NCI-H1694 treated with DMSO at 0.1 percent for 48 hours (cell line): ENCODE data around the gene UCK2.
"Not testable (repeated sequence)": the region's sequence is repeated elsewhere in the genome, so short reads cannot be mapped to it uniquely, and the experiment has no call there.

Experiments used
- DNase-seq: peaks from one replicate; lab custom pipeline; 2025; lab: John Stamatoyannopoulos, UW

The UCK2 gene

DNA sequence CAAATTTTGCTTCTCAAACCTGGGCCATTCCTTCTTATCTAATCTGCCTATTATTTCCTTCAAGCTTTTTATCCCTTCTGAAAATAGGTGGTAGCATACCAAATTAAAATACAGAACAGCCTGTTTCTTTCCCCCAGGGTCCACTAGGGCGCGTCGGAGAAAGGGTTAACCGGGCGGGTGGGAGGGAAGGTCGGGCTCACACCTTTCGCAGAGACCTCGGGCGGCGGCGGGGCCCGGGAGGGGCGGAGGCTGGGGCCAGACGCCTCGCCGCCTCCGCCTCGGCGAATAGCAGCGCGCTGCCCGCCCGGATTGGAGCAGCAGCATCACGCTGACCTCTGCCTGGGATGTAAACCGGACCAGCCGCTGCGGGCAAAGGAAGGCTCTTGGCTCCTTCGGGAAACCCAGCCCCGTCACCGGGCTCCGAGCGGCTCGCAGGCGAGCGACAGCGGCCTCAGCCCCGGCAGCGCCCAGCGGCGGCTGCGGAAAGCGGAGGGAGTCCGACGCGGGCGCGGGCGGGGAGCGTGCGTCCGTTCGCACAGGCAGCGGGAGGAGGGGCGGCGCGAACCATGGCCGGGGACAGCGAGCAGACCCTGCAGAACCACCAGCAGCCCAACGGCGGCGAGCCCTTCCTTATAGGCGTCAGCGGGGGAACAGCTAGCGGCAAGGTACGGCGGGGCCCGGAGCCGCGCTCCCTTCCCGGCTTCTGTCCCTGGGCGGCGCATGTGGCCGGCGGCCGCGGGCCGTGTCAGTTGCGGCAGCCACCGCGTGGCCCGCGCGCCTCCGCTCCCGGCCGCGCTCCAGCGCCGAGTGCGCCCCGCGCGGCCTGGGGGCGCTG is at the start of gene UCK2:
UCK2 (plus strand) TSS at position 347 of the 835 bp plus-strand sequence; CDS start at position 567, 220 bp downstream.
- DNase-seq = peak; percentile 57

DNA sequence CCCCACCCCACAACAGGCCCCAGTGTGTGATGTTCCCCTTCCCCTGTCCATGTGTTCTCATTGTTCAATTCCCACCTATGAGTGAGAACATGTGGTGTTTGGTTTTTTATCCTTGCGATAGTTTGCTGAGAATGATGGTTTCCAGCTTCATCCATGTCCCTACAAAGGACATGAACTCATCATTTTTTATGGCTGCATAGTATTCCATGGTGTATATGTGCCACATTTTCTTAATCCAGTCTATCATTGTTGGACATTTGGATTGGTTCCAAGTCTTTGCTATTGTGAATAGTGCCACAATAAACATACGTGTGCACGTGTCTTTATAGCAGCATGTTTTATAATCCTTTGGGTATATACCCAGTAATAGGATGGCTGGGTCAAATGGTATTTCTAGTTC is 49.2 kb upstream of the UCK2 start:
- not testable (repeated sequence) for DNase-seq

DNA sequence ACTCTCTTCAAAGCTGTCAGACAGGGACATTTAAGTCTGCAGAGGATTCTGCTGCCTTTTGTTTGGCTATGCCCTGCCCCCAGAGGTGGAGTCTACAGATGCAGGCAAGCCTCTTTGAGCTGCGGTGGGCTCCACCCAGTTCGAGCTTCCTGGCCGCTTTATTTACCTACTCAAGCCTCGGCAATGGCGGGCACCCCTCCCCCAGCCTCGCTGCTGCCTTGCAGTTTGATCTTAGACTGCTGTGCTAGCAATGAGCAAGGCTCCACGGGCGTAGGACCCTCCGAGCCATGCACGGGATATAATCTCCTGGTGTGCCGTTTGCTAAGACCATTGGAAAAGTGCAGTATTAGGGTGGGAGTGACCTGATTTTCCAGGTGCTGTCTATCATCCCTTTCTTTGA is 43.9 kb upstream of the UCK2 start:
- not testable (repeated sequence) for DNase-seq

DNA sequence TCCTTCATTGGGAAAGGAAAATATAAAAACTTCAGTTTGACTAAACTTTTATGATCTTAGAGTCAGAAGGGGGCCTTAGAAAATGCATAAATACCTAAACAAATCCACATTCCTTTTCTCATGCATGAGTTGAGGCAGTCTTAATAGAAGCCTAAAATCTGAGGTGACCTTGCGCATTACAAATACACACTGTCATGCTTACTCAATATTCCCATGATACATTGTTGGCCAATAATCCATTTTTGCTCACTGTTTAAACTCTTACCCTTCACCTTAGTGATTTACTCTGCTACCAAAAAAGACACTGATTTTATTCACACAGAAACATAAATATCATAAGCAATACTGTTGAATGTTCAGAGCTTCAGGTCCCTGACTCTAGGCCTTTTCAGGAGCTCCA is 39.7 kb upstream of the UCK2 start:
- no peak for DNase-seq

DNA sequence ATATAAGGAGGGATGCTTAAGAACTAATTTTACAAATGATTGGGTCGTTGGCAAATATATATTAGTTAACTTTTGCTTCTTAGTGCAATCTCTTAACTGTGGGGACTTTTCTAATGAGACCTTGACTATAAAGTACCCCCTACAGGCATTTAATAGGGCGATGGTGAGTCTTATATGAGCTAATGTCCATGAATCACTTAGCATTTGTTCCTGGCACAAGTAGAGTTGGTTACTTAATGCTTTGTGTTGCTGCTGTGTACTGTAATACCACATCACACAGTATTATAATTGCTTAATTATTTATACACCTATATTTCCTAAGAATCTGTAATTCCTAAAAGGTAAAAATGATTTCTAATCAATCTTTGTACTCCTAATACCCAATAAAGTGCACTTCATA is 33.5 kb upstream of the UCK2 start:
- DNase-seq = no peak

DNA sequence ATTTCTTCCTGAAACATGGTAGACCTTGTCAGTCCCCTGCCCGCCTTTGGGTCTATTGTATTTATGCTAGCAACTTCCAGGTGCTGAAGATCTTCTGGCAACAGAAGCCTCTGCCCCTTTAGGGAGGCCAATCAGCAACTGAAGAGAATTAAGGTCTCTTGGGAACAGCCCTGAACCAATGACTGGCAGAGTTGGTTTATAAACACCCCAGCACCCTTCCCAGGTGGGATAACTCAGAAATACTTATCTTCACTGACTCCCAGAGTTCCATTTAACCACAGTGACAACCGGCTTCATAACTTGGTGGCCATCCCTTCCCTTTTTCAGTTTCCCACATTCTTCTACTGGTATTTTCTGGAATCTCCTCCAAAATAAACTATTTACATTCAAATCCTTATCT is 31.5 kb upstream of the UCK2 start:
- no peak for DNase-seq

DNA sequence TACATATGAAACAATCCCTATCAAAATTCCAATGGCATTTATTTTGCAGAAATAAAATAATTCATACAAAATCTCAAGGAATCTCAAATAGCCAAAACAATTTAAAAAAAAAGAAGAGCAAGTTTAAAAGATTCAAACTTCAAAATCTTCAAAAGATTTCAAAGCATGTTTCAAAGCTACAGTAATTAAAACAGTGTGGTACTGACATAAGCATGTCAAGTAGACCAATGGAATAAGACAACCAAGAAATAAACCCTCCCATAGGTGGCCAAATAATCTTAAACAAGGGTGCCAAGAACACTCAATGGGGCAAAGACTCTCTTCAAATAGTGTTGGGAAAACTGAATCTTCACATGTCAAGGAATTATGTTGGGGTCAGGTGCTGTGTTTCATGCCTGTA is 28.0 kb upstream of the UCK2 start:
- DNase-seq = no peak

DNA sequence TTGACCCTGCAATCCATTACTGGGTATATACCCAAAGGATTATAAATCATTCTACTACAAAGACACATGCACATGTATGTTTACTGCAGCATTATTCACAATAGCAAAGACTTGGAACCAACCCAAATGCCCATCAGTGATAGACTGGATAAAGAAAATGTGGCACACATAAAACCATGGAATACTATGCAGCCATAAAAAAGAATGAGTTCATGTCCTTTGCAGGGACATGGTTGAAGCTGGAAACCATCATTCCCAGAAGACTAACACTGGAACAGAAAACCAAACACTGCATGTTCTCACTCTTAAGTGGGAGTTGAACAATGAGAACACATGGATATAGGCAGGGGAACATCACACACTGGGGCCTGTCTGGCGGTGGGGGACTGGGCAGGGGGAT is 22.9 kb upstream of the UCK2 start:
- DNase-seq = not testable (repeated sequence)

DNA sequence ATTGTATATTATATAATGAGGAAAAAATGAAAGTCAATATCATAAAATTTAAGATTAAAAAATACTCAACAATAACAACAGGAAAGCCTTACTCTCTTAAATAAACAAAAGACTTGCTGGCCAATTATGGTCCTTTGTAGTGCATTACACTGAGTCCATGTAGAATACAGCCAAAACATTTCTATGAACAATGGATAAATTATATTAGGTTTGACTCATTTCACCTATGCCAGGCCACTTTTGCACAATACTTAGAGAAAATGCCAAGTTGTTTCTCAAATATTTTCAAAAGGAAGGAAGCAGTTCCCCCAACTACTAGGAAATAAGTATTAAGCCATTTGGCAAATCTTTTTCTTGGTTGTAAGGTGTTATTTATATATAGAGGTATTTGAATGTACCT is 19.8 kb upstream of the UCK2 start:
- DNase-seq = no peak

DNA sequence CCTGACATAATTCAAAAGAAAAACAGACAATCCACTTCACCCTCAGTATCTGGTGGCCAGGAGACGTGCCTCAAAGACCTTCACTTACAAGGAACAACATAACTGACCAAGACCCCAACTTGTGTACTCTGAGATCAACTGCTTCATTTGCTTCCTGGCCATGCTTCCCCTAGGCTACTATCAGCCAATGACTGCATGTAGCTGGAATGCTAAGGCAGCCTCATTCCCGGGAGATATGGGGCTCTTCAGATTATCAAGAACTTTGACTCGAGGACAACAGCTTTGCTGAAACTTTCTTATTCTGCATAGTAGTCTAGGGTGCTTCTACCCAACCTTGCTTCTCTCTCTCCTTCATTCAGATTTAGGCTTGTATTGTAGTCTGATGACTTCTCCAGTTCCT is 11.7 kb upstream of the UCK2 start:
- DNase-seq = no peak

DNA sequence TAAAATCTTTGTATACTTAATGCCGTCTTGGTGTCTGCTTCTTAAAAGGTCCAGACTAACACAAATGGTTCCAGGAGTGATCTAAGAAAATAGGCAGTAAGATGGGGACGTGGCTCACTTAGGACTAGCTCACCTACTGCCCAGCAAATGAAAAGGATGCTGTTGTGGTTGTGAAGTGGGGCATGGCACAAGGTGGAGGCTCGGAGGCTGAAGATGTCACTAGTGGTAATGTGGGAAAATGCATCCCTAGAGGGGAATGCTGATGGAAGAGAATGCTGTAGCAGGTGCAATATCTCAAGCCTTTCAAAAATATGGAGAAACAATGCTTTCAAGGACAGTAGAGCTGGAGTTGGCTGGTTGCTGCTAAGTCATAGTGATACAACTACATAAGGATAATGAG is 11.3 kb upstream of the UCK2 start:
- DNase-seq = no peak

DNA sequence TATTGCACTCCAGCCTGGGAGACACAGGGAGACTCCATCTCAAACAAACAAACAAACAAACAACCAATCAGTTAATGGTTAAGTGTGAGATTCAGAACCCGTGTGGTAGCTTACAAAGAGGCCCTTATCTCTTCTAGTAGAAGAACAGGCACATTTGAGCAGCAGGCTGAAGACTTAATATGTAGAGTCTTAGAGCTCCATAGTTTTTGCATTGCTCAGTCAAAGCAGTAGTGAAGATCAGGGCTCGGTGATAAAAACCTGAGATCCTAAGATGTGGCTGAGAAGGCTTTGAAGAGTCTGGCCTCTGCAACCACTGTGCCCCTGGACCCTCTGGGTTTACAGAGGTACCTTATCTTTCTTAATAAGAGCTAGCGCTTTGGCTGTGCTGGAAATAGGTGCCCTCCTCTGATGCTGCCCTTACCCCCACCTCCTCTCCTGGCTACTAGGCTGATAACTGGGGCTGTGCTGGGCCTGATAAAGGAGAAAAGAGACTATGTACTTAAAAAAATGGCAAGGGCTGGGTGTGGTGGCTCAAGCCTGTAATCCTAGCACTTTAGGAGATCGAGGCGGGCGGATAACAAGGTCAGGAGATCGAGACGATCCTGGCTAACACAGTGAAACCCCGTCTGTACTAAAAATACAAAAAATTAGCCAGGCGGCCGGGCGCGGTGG is 10.5 kb upstream of the UCK2 start:
- DNase-seq = no peak

DNA sequence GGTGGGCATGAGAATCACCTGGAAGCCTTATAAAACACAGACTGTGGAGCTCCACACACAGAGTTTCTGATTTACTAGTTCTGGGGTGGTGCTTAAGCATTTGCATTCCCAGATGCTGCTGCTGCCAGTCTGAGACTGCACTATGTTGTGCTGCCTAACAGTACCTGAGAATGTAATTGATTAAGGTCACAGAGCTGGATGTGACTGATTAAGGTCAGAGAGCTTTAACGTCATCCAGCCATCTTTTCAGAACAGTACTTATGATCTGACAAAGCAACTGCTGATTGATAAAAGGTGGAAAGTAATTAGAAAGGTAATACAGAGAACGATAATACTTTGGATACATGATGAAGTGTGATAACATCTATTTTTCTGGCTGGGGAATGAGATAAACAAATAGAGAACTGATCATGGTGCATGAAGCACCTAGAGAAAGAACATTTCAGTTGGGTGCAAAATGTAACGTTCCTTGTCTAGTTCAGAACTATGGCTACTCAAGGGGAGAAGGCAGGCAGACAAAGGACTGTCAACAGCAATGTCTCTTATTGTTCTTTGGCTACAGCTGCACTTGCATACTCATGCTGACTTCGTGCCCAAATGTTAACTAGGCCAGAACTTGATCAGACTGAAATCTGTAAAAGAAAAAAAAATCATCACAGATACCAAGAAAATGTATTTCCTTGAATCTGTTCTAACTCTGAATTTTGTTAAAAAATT is 3.7 kb upstream of the UCK2 start:
- no peak for DNase-seq

DNA sequence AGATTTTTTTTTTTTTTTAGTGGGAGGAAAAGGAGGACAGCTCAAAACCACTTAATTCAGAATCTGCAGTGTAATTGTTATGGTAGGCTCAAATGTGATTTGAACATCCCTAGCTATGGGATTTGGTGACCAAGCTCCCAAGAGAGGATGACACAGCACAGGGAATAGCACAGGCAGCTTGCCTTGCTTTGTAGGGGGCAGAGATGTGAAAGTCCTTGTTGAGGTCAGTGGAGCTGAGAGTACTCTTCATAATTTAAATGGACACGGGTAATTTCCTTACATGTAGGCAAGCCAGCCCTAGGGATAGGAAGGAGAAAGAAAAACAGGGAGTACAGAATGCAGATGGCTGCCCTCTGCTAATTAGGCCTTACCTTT is 3.2 kb upstream of the UCK2 start:
- DNase-seq = no peak

DNA sequence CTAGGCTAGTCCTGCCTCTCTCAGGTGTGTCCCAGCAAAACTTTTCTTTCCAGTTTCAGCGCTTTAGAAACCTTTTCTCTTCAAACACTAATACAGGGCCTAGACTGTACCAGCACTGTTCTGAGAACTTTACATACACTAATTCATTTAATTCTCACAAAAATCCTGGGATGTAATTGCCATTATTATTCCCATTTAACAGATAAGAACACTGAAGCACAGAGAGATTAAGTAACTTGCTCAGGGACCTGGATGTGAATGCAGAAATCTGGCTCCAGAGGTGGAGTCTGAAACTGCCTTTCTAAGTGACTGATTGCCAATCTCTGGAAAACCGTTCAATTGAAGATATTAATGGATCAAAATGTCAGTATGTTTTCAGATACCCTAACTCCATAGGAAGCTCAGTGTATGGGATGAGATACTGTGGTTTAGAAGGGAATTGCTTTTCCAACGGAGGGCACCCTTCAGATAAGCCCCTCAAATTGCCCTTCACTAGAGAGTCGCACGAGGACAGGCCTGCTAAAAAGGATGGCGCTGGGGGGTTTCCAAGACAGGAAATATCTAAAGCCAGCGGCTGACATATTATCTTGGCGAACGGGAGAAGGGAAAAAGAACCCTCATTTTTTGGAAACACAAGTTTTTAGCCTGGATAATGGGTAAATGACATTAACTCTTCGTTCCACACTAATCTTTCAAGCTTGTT is 698 bp upstream of the UCK2 start:
- DNase-seq = no peak

DNA sequence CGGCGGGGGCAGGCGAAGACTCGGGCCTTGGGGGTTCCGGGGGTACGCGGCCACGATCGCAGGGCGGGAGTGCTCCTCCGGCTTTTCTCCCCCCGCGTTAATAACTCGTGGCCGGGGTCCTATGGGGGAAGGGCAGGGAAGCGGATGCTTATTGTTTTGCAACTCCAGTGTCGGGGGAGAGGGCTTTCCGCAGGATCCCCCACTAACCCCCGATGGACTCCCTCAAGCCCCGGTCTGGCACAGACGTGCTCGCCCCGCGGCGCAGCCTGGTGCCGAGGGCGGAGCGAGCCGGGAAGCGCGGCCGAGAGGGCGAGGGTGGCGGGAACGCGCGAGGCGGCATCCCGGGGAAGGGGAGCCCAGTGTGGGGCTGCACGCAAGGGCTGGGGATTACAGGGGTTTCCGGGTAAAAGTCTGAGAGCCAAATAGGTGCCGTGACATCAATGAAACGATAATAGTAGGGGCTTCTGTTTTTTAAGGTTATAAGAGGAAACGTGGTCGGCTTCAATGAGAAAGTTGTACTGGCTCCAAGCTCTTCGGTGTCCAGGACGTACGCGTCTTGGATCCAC is 772 bp downstream of the UCK2 start:
- DNase-seq = peak; percentile 71

DNA sequence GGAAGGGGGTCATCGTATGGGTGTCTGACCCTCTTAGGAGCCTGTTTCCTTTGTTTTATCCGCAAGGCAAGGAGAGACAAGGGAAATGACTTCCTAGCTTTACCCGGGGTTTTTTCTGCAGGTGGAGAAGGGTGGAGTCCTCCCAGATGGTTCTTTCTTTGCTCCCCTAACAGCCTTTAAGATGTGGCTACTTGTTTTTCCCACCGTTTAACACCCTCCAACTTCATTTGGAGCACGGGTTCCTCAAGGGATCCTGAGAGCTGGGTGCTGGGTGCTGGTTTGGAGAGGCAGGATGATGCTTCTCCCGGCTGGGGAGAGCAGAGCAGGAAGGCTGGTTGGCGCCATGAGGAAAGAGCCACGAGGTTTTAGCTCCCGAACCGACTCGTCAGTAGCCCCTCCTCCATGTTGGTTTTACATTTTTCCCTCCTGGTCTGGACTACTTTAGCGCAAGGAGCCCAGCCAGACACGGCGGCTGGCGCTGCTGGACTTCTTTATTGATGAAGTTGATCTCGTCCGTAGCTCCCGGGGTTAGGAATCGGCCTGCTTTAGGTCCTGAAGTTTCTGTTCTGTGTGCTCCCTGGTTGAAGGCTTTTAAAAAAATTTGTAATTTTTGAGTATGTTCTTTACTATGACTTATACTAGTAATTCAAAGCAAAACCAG is 1.4 kb downstream of the UCK2 start:
- peak; percentile 77 for DNase-seq

DNA sequence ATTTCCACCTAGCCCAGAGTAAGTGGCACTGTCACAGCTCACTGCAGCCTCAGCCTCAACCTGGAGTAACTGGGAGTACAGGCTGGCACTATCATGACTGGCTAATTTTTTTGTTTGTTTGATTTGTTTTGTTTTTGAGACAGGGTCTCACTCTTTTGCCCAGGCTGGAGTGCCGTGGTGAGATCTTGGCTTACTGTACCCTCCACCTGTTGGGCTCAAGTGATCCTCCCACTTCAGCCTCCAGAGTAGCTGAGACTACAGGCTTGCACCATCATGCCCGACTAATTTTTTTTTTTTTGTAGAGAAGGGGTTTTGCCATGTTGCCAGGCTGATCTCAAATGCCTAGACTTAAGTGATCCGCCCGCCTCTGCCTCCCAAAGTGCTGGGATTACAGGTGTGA is 2.5 kb downstream of the UCK2 start:
- no peak for DNase-seq

DNA sequence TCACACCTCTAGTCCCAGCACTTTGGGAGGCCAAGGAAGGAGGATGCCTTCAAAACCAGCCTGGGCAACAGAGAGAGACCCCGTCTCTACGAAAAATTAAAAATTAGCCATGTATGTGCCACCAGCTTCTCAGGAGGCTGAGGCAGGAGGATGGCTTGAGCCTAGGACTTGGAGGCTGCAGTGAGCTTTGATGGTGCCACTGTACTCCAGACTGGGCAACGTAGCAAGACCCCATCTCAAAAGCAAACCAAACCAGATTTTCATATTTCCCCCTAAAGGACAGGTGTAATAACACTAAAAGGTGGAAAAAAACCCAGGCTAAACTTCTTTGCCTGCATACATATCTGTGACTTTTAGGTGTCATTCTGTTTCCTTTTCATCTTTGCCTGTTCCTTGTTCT is 3.7 kb downstream of the UCK2 start:
- DNase-seq = no peak

DNA sequence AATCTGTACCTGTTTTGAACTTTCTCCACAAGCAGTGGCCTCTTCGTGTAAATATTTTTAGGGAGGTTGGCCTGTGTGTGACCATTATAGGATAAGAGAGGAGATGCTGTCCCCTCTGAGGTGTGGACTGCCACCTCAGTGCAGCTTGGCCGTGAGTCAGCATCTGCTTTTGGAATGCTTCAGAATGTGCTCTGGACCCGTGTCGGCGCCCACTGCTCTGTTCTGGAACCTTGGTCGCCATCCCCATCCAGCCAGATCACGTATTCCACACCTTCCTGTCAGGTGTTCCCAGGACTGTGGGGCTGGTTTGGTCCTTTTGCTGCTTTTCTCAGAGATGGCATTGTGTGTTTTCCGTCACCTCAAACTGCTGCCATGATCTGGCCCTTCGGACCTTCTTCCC is 5.5 kb downstream of the UCK2 start:
- DNase-seq = no peak

DNA sequence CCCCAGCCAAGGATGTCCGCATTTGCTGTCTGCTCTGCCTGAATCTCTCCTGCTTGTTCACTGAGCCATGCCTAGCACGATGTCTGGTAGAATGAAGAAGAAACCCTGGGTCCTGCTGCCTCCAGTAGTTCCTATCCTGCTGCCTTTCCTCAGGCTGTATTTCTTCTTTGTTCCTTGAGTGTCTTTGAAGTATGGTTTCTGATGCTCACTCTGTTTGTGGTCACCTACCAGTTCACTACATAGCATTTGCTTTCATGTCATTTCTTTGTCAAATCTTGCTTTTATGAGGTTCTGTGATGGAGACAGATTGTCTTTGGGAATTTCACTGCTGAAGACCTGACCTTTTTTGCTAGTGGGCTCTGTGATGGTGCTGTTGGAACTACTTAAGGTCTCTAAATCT is 5.9 kb downstream of the UCK2 start:
- no peak for DNase-seq

DNA sequence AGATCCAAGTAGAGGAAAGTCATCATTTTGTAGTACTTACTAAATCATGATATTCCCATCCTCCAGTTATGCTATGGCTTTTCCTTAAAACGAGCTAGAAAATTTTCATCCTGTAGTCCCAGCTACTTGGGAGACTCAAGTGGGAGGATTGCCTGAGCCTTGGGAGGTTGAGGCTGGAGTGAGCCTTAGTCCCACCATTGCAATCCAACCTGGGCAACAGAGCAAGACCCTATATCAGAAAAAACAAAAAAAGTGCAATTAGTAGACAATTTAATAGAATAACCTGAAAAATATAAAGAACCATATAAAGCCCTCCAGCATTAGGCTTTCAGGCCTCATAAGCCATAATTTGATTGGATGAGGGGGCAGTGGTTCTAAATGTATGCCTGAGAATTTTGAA is 6.8 kb downstream of the UCK2 start:
- no peak for DNase-seq
